Measurements from ENCODE around the gene COQ10B.
"Not testable (repeated sequence)": the region's sequence is repeated elsewhere in the genome, so short reads cannot be mapped to it uniquely, and the experiment has no call there.

Gene COQ10B

GRCh38 chr2:197477797-197478196, 24.4 kb downstream of the COQ10B start:
- TF ChIP-seq ZNF565 (CRISPR knock-in tag; conservative IDR thresholded peaks at IDR 0.05; ENCODE audit: low read depth) (no peak), BACH2 (CRISPR knock-in tag; IDR thresholded peaks at IDR 0.05; ENCODE audit: borderline replicate concordance) (no peak), CREB5 (CRISPR knock-in tag; IDR thresholded peaks at IDR 0.05; ENCODE audit: low read depth) (no peak), CSDC2 (CRISPR knock-in tag; IDR thresholded peaks at IDR 0.05) (no peak), TSHZ2 (CRISPR knock-in tag; IDR thresholded peaks at IDR 0.05) (no peak), ZNF70 (CRISPR knock-in tag; IDR thresholded peaks at IDR 0.05) (no peak), ISL1 (CRISPR knock-in tag; IDR thresholded peaks at IDR 0.05) (no peak), ZNF8 (CRISPR knock-in tag; IDR thresholded peaks at IDR 0.05) (no peak), PPARA (CRISPR knock-in tag; IDR thresholded peaks at IDR 0.05; ENCODE audit: borderline replicate concordance) (no peak), PATZ1 (CRISPR knock-in tag; IDR thresholded peaks at IDR 0.05; ENCODE audit: borderline replicate concordance) (no peak)
- ATAC-seq = no peak

- no peak for TF ChIP-seq SNAI2 (CRISPR knock-in tag; IDR thresholded peaks at IDR 0.05)
- no peak for TF ChIP-seq TCF4 (CRISPR knock-in tag; IDR thresholded peaks at IDR 0.05; ENCODE audit: borderline replicate concordance)
- no peak for TF ChIP-seq ISL1 (CRISPR knock-in tag; IDR thresholded peaks at IDR 0.05)
- TF ChIP-seq OSR1 (CRISPR knock-in tag; IDR thresholded peaks at IDR 0.05) = no peak
- TF ChIP-seq POU6F1 (CRISPR knock-in tag; IDR thresholded peaks at IDR 0.05; ENCODE audit: borderline replicate concordance, low read depth) = no peak
- no peak for TF ChIP-seq BACH2 (CRISPR knock-in tag; IDR thresholded peaks at IDR 0.05; ENCODE audit: borderline replicate concordance)
- no peak; the same call in 2 of the 3 replicates for ATAC-seq
These were observed 27.0 kb downstream of the COQ10B start for GRCh38 chr2:197480165-197481036.

- ATAC-seq = not testable (repeated sequence)
These were observed 30.9 kb downstream of the COQ10B start for GRCh38 chr2:197484248-197484647.

GRCh38 chr2:197486175-197486574, 32.8 kb downstream of the COQ10B start:
- no peak for ATAC-seq
- TF ChIP-seq POU6F1 (CRISPR knock-in tag; IDR thresholded peaks at IDR 0.05; ENCODE audit: borderline replicate concordance, low read depth) = no peak
- no peak for TF ChIP-seq ARNTL (CRISPR knock-in tag; IDR thresholded peaks at IDR 0.05; ENCODE audit: borderline replicate concordance, low read depth)
- no peak for TF ChIP-seq OSR1 (CRISPR knock-in tag; IDR thresholded peaks at IDR 0.05)
- TF ChIP-seq ISL1 (CRISPR knock-in tag; IDR thresholded peaks at IDR 0.05) = no peak
- TF ChIP-seq ZNF565 (CRISPR knock-in tag; conservative IDR thresholded peaks at IDR 0.05; ENCODE audit: low read depth) = no peak
- TF ChIP-seq ESRRG (CRISPR knock-in tag; IDR thresholded peaks at IDR 0.05) = no peak
- no peak for TF ChIP-seq CREB5 (CRISPR knock-in tag; IDR thresholded peaks at IDR 0.05; ENCODE audit: low read depth)
- TF ChIP-seq ZFP30 (CRISPR knock-in tag; IDR thresholded peaks at IDR 0.05) = no peak
- TF ChIP-seq PATZ1 (CRISPR knock-in tag; IDR thresholded peaks at IDR 0.05; ENCODE audit: borderline replicate concordance) = no peak
- TF ChIP-seq GLIS3 (CRISPR knock-in tag; IDR thresholded peaks at IDR 0.05) = no peak
- no peak for TF ChIP-seq TCF4 (CRISPR knock-in tag; IDR thresholded peaks at IDR 0.05; ENCODE audit: borderline replicate concordance)
- TF ChIP-seq ZNF70 (CRISPR knock-in tag; IDR thresholded peaks at IDR 0.05) = no peak
- no peak for TF ChIP-seq CSDC2 (CRISPR knock-in tag; IDR thresholded peaks at IDR 0.05)
- no peak for TF ChIP-seq ZNF8 (CRISPR knock-in tag; IDR thresholded peaks at IDR 0.05)
- TF ChIP-seq TOX (CRISPR knock-in tag; IDR thresholded peaks at IDR 0.05; ENCODE audit: borderline replicate concordance) = no peak
